Activated CD4-positive, alpha-beta memory T cell treated with anti-CD3 and anti-CD28 coated beads for 36 hours (primary cell): ENCODE results near the gene TNIK. TPM values are rescaled to one million over a fixed set of nuclear protein-coding genes. Genes with fewer than 3 reads are reported as not detected.

Experiments used
- CTCF ChIA-PET: fragments of 350-600 bp; sonication (Branson Sonifier 250); formaldehyde crosslinking; loops from one replicate; lab custom pipeline; 2021; ENCODE audit warnings: antibody characterized with exemption, inconsistent platforms; lab: Charles Lee
- POLR2A ChIA-PET: fragments of 350-600 bp; sonication (Branson Sonifier 250); formaldehyde crosslinking; loops from one replicate; lab custom pipeline; 2021; ENCODE audit warnings: antibody characterized with exemption; lab: Charles Lee
- DNase-seq: peaks from one replicate; pipeline ENCODE4 v3.0.0-alpha.2; 2020
- H3K27ac Mint-ChIP-seq: one replicate; pipeline ENCODE4 v1.8.0; 2021; ENCODE audit warnings: mixed read lengths
- H3K27me3 Mint-ChIP-seq: one replicate; pipeline ENCODE4 v1.8.0; 2021; ENCODE audit warnings: mixed read lengths
- H3K36me3 Mint-ChIP-seq: one replicate; pipeline ENCODE4 v1.8.0; 2021; ENCODE audit warnings: mixed read lengths
- H3K4me1 Mint-ChIP-seq: one replicate; pipeline ENCODE4 v1.8.0; 2021; ENCODE audit warnings: low read depth, mixed read lengths
- H3K4me3 Mint-ChIP-seq: one replicate; pipeline ENCODE4 v1.8.0; 2021; ENCODE audit warnings: mild to moderate bottlenecking, mixed read lengths
- H3K9me3 Mint-ChIP-seq: one replicate; pipeline ENCODE4 v1.8.0; 2021; ENCODE audit warnings: mixed read lengths
- intact Hi-C: fragments of 100-400 bp; cut with micrococcal nuclease; formaldehyde crosslinking; loops from one replicate; pipeline ENCODE4 v1.15.1; 2023
- total RNA-seq, 2 experiments: library from RNA; stranded (reverse); gene quantifications; one replicate each; pipeline ENCODE4 v1.2.3, GENCODE V29; 2021

Gene TNIK
- total RNA-seq, 2 experiments from 2014 or later: 22.4 to 27.1 TPM

- H3K27ac Mint-ChIP-seq: no peak overlapping the region
- intact Hi-C loops: no loop called here
- peaks cover 6% of the 10 kb centered on the region for H3K4me1 Mint-ChIP-seq
- peaks cover 2% of the 10 kb centered on the region for H3K9me3 Mint-ChIP-seq
- CTCF ChIA-PET: interaction anchor here (1.6 kb wide), 1 partner anchor 9 kb away, joined by 4 read pairs; no protein-coding TSS in a partner anchor
- POLR2A ChIA-PET: no interaction called here
- H3K4me3 Mint-ChIP-seq: no peak overlapping the region
- H3K36me3 Mint-ChIP-seq: no peaks in the 10 kb centered on the region
- no peak for DNase-seq
- no peaks in the 10 kb centered on the region for H3K27me3 Mint-ChIP-seq
These were observed 8.2 kb upstream of the TNIK start for GRCh38 chr3:171468296-171468906.

GRCh38 chr3:171465763-171466162, 5.6 kb upstream of the TNIK start:
- CTCF ChIA-PET: no interaction called here
- Mint-ChIP-seq H3K27me3 (no peaks in the 10 kb centered on the region), H3K27ac (no peak overlapping the region), H3K9me3 (peaks cover 2% of the 10 kb centered on the region), H3K4me3 (no peak overlapping the region), H3K36me3 (no peaks in the 10 kb centered on the region), H3K4me1 (peaks cover 19% of the 10 kb centered on the region)
- no peak for DNase-seq
- POLR2A ChIA-PET: interaction anchor here (1.0 kb wide), 1 partner anchor 10 kb away, joined by 3 read pairs; no protein-coding TSS in a partner anchor
- intact Hi-C loops: no loop called here

- no peaks in the 10 kb centered on the region for H3K36me3 Mint-ChIP-seq
- no peak for DNase-seq
- peaks cover 2% of the 10 kb centered on the region for H3K9me3 Mint-ChIP-seq
- H3K27ac Mint-ChIP-seq: no peak overlapping the region
- ChIA-PET CTCF (no interaction called here), POLR2A (no interaction called here)
- H3K27me3 Mint-ChIP-seq: no peaks in the 10 kb centered on the region
- H3K4me1 Mint-ChIP-seq: peaks cover 19% of the 10 kb centered on the region
- H3K4me3 Mint-ChIP-seq: no peak overlapping the region
- intact Hi-C loops: no loop called here
These were observed 4.3 kb upstream of the TNIK start for GRCh38 chr3:171464462-171464861.

DNA sequence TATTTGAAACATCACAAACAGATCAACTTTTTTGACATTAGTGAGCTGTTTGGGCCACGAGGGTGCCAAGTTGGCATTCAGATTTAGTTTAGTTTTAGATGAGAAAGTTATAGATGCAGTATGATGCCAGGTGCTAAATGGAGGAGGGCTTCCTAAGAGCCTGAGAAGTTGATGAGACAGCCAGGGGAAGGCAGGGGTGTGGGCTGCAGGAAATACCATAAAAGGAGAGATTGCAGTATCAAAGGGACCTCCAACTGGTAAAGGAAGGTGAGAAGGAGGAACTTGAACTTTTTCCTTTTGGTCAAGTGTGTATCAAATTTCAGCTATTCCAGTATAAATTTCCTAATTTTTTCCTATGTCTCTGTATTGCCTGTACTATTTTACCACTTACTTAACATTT, 2.0 kb upstream of the TNIK start:
- DNase-seq: peak; percentile 32
- POLR2A ChIA-PET: no interaction called here
- Mint-ChIP-seq H3K9me3 (peaks cover 2% of the 10 kb centered on the region), H3K4me1 (peaks cover 21% of the 10 kb centered on the region), H3K27me3 (no peaks in the 10 kb centered on the region), H3K36me3 (no peaks in the 10 kb centered on the region), H3K4me3 (peak overlapping the region; percentile 89), H3K27ac (peak overlapping the region; percentile 34)
- intact Hi-C loops: no loop called here
- CTCF ChIA-PET: interaction anchor here (0.6 to 2.1 kb wide), 5 partner anchors 8 to 1048 kb away, joined by 3 to 6 read pairs (median 3); no protein-coding TSS in a partner anchor

- intact Hi-C loops: loop anchor here (2.0 kb wide), 4 partner anchors 115 to 1689 kb away; partner anchors contain the start of gene MYNN
- CTCF ChIA-PET: interaction anchor here (0.6 to 2.1 kb wide), 12 partner anchors 9 to 332 kb away, joined by 3 to 7 read pairs (median 3); no protein-coding TSS in a partner anchor
- H3K27ac Mint-ChIP-seq: peak overlapping the region; percentile 89
- no peaks in the 10 kb centered on the region for H3K36me3 Mint-ChIP-seq
- no peaks in the 10 kb centered on the region for H3K27me3 Mint-ChIP-seq
- peaks cover 28% of the 10 kb centered on the region for H3K4me1 Mint-ChIP-seq
- POLR2A ChIA-PET: interaction anchor here (0.7 to 1.7 kb wide), 8 partner anchors 14 to 272 kb away, joined by 3 to 4 read pairs (median 3); no protein-coding TSS in a partner anchor
- H3K9me3 Mint-ChIP-seq: peaks cover 2% of the 10 kb centered on the region
- no peak for DNase-seq
- H3K4me3 Mint-ChIP-seq: peak overlapping the region; percentile 89
These were observed 1.3 kb upstream of the TNIK start for GRCh38 chr3:171461525-171461917.

GRCh38 chr3:171460725-171461524, 720 bp upstream of the TNIK start:
- DNase-seq: peak; percentile 62
- CTCF ChIA-PET: interaction anchor here (0.6 to 2.1 kb wide), 15 partner anchors 9 to 331 kb away, joined by 3 to 7 read pairs (median 3); no protein-coding TSS in a partner anchor

DNA sequence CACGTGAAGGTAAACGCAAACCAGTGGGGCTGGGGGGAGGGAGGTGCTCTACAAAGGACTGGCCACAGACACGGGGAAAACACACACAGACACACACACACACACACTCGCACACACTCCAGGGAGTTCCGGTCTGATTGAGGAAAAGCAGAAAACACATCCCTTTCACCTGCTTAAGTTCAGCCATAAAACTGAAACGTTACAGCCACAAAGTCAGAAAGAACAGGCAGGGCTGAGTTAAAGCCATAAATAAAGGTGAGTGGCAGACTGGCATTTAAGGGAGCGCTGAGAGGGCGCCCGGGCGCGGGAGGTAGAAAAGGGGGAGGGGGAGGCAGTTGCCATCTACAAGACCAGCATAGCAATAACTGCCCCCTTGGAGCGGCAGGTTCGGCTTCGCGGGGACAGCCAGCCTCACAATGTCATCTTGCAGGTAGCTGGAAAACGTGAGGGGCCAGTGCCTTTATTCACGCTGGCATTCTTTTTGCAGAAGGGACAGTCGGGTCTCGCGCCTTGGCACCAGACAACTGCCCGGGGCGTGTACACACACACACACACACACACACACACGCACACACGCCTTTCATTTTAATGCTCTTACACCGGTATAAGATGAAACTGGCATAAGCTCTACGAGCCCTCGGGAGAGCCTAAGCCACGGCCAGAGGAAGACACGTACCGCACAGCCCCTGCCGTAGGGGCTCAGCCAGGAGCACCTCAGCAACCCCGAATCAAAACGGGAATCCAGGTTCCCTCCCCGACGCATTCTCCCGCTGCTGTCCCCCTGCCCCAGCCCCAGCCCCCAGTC, 866 bp downstream of the TNIK start:
- ChIA-PET CTCF (interaction anchor here (0.6 to 1.3 kb wide), 5 partner anchors 101 to 296 kb away, joined by 3 to 4 read pairs (median 3); no protein-coding TSS in a partner anchor), POLR2A (interaction anchor here (1.1 to 1.2 kb wide), 3 partner anchors 13 to 589 kb away, joined by 3 to 4 read pairs (median 3); partner anchors contain the start of gene RPL22L1)
- intact Hi-C loops: loop anchor here (1.0 to 10.0 kb wide), 4 partner anchors 32 to 555 kb away; partner anchors contain the start of gene EIF5A2
- Mint-ChIP-seq H3K4me3 (peak overlapping the region; percentile 89), H3K27me3 (no peaks in the 10 kb centered on the region), H3K9me3 (no peaks in the 10 kb centered on the region), H3K36me3 (no peaks in the 10 kb centered on the region), H3K27ac (peak overlapping the region; percentile 89), H3K4me1 (peaks cover 43% of the 10 kb centered on the region)
- peak; percentile 70 for DNase-seq

More at GRCh38 chr3:171460725-171461524, 720 bp upstream of the TNIK start:
- H3K4me1 Mint-ChIP-seq: peaks cover 33% of the 10 kb centered on the region
- POLR2A ChIA-PET: interaction anchor here (0.6 to 1.7 kb wide), 9 partner anchors 15 to 271 kb away, joined by 3 to 4 read pairs (median 3); no protein-coding TSS in a partner anchor
- H3K4me3 Mint-ChIP-seq: peak overlapping the region; percentile 89
- intact Hi-C loops: loop anchor here (1.0 to 2.0 kb wide), 7 partner anchors 19 to 1688 kb away; partner anchors contain the start of gene MYNN
- no peaks in the 10 kb centered on the region for H3K27me3 Mint-ChIP-seq
- peak overlapping the region; percentile 89 for H3K27ac Mint-ChIP-seq
- peaks cover 2% of the 10 kb centered on the region for H3K9me3 Mint-ChIP-seq
- no peaks in the 10 kb centered on the region for H3K36me3 Mint-ChIP-seq

DNA sequence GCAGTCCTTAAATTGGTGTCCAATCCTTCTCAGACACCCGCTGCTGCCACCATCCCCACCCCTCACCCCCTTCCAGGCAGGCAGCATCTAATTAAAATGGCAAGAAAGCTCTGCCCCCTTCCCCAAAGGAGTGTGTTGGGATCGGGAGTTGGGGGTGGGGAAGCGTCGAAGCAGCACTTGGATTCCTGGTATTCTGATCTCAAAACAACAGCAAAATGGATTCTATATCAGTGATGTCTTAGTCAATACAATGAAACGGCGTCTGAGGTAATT, 1.4 kb downstream of the TNIK start:
- H3K36me3 Mint-ChIP-seq: no peaks in the 10 kb centered on the region
- no peaks in the 10 kb centered on the region for H3K27me3 Mint-ChIP-seq
- no peaks in the 10 kb centered on the region for H3K9me3 Mint-ChIP-seq
- intact Hi-C loops: loop anchor here (1.0 to 10.0 kb wide), 4 partner anchors 33 to 554 kb away; partner anchors contain the start of gene EIF5A2
- ChIA-PET POLR2A (interaction anchor here (1.1 kb wide), 1 partner anchor 13 kb away, joined by 3 read pairs; no protein-coding TSS in a partner anchor), CTCF (interaction anchor here (0.8 to 1.2 kb wide), 2 partner anchors 210 to 296 kb away, joined by 3 to 4 read pairs; no protein-coding TSS in a partner anchor)
- H3K4me1 Mint-ChIP-seq: peaks cover 43% of the 10 kb centered on the region
- DNase-seq: no peak
- H3K4me3 Mint-ChIP-seq: peak overlapping the region; percentile 89
- peak overlapping the region; percentile 89 for H3K27ac Mint-ChIP-seq

- CTCF ChIA-PET: no interaction called here
- POLR2A ChIA-PET: interaction anchor here (1.1 kb wide), 1 partner anchor 13 kb away, joined by 3 read pairs; no protein-coding TSS in a partner anchor
- peak; percentile 54 for DNase-seq
- Mint-ChIP-seq H3K27ac (peak overlapping the region; percentile 89), H3K4me3 (peak overlapping the region; percentile 89), H3K36me3 (no peaks in the 10 kb centered on the region), H3K27me3 (no peaks in the 10 kb centered on the region), H3K9me3 (no peaks in the 10 kb centered on the region), H3K4me1 (peaks cover 43% of the 10 kb centered on the region)
- intact Hi-C loops: loop anchor here (10.0 kb wide), 1 partner anchor 553 kb away; the partner anchor contains the start of gene EIF5A2
These were observed 1.9 kb downstream of the TNIK start for GRCh38 chr3:171458071-171458863.

GRCh38 chr3:171457607-171458061, 2.6 kb downstream of the TNIK start:
- Mint-ChIP-seq H3K27ac (peak overlapping the region; percentile 89), H3K4me3 (peak overlapping the region; percentile 89), H3K9me3 (no peaks in the 10 kb centered on the region), H3K27me3 (no peaks in the 10 kb centered on the region), H3K36me3 (no peaks in the 10 kb centered on the region), H3K4me1 (peaks cover 43% of the 10 kb centered on the region)
- intact Hi-C loops: loop anchor here (2.0 to 10.0 kb wide), 2 partner anchors 129 to 553 kb away; partner anchors contain the start of gene EIF5A2
- peak; percentile 26 for DNase-seq
- ChIA-PET POLR2A (interaction anchor here (0.6 kb wide), 1 partner anchor 674 kb away, joined by 4 read pairs; no protein-coding TSS in a partner anchor), CTCF (no interaction called here)
